NCI-H524 (cell line): Measurements from ENCODE around the gene TTC34.
"Not testable (repeated sequence)": the region's sequence is repeated elsewhere in the genome, so short reads cannot be mapped to it uniquely, and the experiment has no call there.

Experiments
- DNase-seq, 2 experiments: peaks; one replicate each; lab custom pipeline; 2025; lab: John Stamatoyannopoulos, UW

Gene TTC34

DNA sequence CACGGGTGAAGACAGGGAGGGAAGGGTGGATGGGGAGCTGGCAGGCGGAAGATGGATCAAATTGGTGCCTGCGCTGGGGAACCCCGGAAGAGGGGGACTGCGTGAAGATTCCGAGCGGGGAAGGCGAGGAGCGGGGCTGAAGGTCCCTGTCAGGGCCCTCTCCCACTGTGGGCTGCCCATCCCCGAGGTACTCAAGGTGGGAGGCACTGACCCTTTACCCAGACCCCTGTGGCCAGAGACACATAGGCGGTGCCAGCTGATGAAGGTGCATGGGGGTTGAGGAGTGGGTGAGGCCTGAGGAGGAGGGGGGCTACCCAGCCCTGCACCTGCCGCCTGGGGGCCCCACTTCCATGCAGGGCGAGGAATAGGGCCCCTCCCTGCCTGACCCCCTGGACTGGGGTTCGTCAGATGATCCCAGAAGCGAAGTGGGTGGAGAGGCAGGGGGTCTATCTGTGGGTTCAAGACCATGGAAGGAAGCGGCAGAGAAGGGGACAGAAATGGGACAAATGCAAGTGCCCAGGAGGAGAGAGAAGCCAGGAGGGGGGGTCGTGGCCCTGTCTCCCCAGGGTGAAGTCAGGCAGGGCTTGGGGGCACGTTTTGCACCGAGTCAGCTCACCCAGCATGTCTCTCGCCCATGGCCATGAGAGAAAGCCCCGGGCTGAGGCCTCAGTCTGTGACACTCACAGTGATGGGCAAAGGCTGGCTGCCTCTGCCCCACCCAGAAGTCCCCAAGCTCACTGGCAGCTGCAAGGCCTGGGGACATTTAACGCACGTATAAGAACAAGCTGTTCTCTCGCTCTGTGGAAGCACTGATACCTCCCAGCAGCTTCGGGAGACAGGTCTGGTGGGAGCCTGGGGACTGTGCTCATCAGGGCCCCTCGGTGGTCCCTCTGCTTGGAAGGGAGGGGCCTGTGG, 161.6 kb downstream of the TTC34 start:
- DNase-seq: no peak

GRCh38 chr1:2639203-2639602, 162.3 kb downstream of the TTC34 start:
- DNase-seq: no peak

GRCh38 chr1:2638466-2639115, 162.9 kb downstream of the TTC34 start:
- DNase-seq: no peak

- no peak for DNase-seq
These were observed 163.9 kb downstream of the TTC34 start for GRCh38 chr1:2637442-2638145.

- DNase-seq: no peak
These were observed 164.8 kb downstream of the TTC34 start for GRCh38 chr1:2636733-2637132.

DNA sequence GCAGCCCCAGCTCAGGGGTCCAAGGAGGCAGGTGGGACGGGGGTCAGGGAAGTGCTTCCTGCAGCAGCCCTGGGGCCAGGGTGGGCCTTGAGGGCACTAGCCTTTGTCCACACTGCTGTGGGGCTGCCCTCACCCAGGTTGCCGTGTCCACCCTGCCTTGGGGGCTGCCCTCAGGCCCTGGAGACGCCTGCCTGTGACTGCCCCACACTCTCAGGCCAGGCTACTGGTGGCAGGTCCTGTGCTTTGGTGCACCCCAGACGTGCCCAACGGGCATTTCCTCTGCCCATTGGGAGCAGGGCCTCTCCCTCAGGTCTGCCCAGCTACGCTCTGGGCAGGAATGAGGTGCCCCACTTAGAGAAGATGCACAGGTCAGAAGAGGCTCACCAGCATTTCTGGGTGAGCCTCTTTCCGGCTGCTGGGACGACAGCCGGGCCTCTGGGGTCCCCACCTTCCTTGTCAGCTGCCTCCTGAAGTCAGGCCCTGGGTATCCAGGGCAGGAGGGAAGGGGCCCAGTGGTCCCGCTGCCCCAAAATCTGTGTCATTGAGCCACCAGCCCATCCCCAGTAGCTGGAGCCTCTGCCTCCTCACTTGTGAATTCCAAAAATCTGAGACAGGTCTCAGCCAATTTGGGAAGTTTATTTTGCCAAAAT, 166.0 kb downstream of the TTC34 start:
- DNase-seq: no peak

- DNase-seq: no peak
These were observed 167.5 kb downstream of the TTC34 start for GRCh38 chr1:2633936-2634491.

GRCh38 chr1:2633366-2633935, 168.0 kb downstream of the TTC34 start:
- no peak for DNase-seq

GRCh38 chr1:2632561-2633361, 168.7 kb downstream of the TTC34 start, which contains the start of gene MMEL1:
TSS of gene MMEL1 (minus strand) at chr1:2633016. CDS start at chr1:2629484, 3,532 bp downstream.
- peak in 1 of 2 experiments; percentile 34 for DNase-seq

DNA sequence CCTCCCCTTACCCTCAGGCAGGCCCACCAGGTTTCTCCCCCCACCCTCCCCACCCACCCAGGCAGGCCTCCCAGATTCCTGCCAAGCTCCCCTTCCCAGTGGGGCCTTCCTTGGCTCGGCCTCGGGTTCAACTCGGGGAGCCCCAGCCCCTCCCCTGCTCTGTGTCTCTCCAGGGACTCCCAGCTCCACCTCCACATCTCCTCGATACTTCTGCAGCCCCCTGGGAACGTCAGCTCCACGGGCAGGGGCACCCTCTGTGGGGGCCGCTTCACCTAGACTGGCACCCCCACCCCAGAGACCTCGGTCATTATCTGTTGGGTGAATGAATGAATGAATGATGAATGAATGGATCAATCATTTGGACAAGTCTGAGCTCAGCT, 169.5 kb downstream of the TTC34 start:
- DNase-seq: no peak

- DNase-seq: no peak
These were observed 170.1 kb downstream of the TTC34 start for GRCh38 chr1:2631136-2632050.

GRCh38 chr1:2630498-2631135, 170.9 kb downstream of the TTC34 start:
- DNase-seq: no peak

DNA sequence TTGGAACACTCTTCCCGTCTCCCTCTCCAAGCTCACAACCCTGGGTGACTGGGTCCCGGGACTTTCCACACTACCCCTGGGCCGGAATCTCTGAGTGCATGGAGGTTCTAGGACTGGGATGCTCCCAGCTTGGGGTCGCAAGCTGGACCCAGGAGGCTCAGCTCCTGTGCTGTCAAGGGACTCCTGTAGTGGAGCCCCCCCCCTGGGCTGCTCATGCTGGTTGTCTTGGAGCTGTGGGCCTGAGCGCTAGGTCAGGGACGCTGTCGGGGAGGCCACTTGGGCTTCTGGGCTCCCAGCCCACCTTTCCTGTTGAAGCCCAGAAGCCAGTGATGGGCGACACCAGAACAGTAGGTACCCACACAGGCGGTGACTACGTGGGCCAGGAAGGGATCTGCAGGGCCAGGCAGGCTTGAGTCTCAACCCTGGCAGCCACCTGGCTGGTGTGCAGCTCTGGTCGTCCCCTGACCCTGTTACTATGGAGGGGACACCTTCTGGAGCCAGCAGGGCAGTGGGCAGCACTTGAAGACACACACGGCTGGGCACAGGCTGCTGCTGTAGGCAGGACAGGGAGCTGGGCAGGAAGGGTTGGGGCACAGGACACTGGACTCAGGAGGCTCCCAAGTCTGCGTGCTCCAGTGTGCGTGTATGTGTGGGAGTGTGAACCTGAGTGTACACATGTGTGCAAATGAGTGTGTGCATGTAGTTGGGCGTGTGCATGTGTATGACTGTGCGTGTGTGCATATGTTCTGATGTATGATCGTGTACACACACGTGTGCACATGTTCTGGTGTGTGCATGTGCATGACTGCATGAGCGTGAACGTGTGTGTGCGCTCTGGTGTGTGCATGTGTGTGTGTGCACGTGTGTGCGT, 171.6 kb downstream of the TTC34 start:
- DNase-seq: no peak

GRCh38 chr1:2628933-2629626, 172.4 kb downstream of the TTC34 start:
- DNase-seq: no peak

DNA sequence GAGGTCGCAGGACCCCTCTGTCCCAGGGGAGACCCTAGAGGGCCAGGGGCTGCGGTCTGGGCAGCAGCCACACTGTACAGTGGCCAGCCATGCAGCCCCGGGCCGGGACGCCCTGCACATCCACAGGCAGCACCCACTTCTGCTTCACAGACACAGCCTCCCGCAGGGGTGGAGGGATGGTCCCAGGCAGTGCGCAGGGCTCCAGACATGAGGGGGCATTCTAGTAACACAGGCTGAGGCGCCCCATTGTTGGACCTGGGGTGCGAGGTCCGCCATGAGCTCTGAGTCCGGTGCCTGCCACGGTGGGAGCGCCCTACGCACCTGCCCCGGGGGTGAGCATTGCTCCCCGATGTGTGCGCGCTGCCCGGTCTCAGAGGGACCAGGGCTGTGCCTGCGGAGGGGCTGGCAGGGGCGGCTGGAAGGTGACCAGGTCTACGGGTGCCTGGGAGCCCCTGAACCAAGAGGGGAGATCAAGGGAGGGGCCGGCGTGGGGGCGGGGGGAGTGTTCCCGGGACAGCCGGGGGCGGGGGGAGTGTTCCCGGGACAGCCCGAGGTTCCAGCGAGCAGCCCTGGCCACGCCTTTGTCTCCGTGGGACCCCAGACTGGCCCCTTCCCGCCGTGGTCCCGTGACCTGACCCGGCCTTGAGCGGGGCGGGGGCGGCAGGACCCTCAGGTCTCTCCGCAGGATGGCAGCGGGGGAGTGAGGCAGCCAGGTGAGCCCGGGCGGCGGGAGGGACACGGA, 173.1 kb downstream of the TTC34 start:
- no peak for DNase-seq

GRCh38 chr1:2627746-2628145, 173.7 kb downstream of the TTC34 start:
- DNase-seq: no peak

- DNase-seq: not testable (repeated sequence)
These were observed 175.7 kb downstream of the TTC34 start for GRCh38 chr1:2625748-2626147.
